ENCODE data around the gene CALY.

Gene CALY

DNA sequence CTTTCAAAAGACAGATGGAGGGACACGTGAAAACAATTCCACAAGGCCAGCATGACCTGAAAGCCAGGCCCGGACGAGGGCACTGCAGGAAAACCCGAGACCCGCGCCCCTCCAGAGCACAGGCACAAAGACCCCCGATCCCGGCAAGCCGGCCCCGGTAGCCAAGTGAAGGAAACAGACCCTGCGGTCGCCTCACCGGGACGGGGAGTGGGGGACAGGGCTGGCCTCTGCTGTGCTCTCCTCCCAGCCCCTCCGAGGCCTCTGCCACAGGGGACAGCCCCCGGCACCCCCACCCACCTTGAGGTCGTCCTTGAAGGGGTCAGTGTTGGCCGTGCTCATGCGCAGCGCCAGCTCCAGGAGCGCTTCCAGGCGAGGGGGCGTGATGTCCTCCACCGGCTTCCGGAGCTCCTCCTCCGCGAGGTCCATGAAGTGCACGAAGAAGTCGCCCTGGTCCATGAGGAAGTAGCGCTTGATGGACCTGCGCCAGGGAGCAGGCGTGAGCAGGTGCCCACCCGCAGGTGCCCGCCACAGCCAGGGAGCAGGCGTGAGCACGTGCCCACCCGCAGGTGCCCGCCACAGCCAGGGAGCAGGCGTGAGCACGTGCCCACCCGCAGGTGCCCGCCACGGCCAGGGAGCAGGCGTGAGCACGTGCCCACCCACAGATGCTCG lies 48.7 kb downstream of the CALY start:
- DNase-seq (ENCODE audit: low read depth): no peak

DNA sequence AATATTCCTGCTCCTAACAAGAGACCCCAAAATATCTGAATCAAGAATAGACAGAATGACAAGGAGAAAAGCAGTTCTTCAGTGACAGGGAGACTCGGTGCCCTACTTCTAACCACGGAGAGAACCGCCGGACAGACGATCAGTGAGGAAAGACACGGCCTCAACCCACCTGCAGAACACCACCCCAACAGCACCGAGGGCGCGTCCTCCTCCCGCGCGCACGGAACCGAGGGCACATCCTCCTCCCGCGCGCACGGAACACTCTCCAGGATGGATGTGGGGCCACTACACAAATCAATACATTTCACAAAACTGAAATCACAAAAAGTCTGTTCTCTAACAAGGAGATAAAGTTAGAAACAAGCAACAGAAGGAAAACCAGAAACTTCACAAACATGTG lies 50.3 kb downstream of the CALY start:
- DNase-seq (ENCODE audit: low read depth): no peak

GRCh38 chr10:133285217-133285616 lies 51.5 kb downstream of the CALY start:
- DNase-seq (ENCODE audit: low read depth): no peak

GRCh38 chr10:133283931-133284330 lies 52.8 kb downstream of the CALY start:
- no peak for DNase-seq (ENCODE audit: low read depth)

DNA sequence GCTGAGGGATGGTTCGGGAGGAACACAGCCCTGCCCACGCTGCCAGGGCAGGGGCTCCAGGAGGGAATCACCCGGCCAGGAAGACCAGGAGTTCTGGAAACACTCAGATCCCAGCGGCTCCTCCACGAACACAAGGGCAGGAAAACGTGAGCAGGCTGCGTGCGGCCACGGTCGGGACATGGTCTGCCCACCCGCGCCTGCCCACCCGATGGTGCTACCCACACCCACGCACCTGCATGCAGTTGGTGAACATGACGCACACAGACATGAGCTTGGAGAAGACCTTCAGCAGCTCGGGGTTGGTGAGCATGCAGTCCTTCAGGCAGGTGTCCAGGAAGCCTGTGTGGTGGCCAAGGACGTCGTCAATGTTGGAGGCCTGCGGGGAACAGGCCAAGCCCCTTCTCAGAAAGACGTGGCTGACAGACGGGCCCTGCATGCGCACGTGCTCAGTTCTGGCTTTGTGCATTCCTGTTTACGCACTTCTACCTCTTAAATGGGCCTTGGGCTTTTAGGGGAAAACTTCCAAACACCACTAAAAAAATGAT lies 53.8 kb downstream of the CALY start:
- DNase-seq (ENCODE audit: low read depth): no peak

- no peak for DNase-seq (ENCODE audit: low read depth)
Observed at GRCh38 chr10:133281628-133282372, 54.9 kb downstream of the CALY start.

- no peak for DNase-seq (ENCODE audit: low read depth)
Observed at GRCh38 chr10:133281084-133281483, 55.6 kb downstream of the CALY start.

- DNase-seq (ENCODE audit: low read depth): no peak
Observed at GRCh38 chr10:133280391-133281059, 56.2 kb downstream of the CALY start.

DNA sequence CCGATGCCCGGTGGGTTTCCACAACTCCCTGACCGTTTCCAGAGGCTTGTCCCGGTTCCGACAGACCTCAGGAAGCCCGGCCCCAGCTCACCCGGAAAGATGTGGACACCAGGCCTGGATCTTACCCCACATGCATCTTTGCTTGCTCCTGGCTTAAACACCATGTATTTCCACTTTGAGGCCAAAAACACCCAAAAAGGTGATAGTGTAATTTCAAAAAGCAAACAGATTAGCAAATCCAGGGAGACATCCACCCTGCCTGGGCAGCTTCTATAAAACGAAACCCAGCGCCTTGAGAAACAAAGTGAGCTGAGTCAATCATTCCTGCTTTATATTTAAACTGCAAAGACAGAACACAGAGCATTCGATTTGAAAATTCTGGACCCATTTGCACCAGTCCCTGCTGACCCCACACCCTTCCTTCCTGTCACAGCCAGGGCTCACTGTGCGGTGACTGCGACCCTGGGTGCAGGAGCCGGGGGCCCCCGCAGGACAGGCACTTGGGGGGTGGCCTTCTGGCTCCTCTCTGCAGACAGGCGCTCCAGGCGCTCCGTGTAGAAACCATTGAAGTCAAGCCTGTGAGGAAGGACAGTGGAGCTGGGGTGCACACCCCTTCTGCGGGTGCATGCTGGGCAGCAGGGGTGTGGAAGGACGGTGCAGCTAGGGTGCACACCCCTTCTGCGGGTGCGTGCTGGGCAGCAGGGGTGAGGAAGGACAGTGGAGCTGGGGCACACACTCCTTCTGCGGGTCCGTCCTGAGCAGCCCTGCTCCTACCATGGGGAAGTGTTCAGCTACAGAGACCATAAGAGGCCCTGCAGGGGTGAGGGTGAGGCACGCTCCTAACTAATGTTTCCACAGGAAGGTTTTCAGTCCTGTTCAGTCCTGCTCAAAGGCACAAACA lies 57.1 kb downstream of the CALY start:
- DNase-seq (ENCODE audit: low read depth): no peak

DNA sequence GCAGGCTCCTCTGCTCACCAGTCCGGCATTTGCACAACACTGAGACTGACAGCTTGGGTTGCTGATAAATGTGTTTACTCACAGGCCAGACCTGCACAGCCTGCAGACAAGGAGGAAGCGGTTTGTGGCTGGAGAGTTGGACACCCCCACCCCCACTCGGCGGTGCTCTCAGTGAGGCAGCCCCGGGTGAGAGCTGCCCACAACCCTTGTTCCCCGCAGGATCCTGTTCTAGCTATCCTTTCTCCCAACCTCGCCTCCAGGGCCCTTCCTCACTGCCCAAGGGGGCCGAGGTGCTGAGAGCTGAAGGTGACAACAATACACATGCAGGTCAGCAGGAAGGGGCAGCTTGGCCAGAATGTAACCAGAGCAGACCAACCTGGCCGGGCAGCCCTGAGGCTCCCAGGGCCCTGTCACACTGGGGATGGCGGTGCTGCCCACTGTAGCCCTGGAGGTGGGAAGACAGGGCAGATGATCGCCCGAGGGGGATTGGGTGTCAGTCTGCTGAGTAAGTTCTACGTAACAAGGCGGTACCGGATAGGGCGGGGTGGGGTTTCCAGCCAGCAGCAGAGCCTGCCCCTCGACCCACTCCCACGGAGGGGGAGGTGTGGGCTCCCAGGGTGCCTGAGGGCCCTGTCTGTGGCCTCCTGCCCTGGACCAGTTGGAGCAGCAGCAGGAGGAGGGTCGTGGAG lies 58.0 kb downstream of the CALY start:
- DNase-seq (ENCODE audit: low read depth): peak; percentile 66

DNA sequence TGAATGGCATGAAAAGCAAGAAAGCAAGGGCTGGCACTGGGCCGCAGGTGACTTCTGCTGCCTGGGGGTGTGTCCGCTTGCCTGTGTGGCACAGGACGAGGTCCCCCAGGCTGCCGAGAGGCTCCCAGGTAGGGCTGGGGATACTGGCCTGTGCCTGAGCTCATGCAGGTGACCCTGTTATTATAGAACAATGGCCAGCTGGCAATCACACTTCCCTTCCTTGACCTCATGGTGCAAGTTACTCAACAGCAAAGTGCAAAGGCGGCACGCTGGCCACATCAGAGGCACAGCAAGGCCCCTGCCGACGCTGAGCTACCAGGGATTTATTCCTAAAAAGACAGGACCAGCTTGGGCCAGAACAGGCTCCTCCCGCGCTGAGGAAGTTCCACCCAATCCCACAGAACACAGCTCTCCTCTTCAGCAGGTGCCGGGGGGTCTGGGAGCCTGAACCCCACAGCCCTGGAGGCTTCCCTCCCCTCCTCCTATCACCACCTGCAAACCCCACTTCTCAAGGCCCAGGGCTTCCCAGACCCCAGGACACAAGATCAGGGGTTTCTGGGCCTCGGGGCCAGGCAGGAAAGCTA lies 58.6 kb downstream of the CALY start:
- DNase-seq (ENCODE audit: low read depth): no peak

DNA sequence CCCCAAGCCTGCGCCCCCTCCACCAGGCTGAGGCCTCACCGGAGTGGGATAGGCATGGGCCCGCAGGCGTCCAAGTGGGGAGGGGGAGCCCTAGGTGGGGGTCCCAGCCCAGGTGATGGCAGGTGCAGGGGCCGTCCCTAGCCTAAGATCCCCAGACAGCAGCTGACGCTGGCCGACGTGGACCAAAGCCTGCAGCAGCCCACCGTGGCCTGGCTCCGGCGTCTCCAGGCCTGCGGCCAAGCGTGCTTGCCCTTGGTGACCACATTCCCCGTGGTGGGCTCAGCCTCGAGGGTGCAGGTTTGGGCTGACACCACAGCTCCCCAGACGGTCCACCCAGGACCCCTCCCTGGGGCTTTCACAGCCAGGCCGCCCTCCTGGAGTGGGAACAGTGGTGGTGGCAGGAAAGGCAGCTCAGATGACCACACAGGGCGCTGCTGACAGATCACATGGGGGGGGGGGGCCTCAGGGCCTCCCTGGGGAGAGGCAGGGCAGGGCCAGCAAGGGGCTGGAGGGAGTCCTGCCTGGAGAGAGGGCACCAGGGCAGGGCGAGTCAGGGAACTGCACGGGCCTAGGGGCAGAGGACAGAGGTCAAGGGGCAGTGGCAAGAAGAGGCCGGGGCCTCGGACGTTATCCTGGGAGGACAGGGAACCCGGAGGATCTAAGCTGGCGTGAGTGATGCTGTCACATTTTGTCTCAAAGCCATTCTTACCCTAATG lies 59.3 kb downstream of the CALY start:
- no peak for DNase-seq (ENCODE audit: low read depth)

- peak; percentile 31 for DNase-seq (ENCODE audit: low read depth)
Observed at GRCh38 chr10:133276435-133277201, 60.1 kb downstream of the CALY start, which contains the start of gene ADAM8. ADAM8 (minus strand) TSS chr10:133276868; CDS start chr10:133276817, 51 bp downstream.

GRCh38 chr10:133276100-133276434 lies 60.6 kb downstream of the CALY start:
- no peak for DNase-seq (ENCODE audit: low read depth)

DNA sequence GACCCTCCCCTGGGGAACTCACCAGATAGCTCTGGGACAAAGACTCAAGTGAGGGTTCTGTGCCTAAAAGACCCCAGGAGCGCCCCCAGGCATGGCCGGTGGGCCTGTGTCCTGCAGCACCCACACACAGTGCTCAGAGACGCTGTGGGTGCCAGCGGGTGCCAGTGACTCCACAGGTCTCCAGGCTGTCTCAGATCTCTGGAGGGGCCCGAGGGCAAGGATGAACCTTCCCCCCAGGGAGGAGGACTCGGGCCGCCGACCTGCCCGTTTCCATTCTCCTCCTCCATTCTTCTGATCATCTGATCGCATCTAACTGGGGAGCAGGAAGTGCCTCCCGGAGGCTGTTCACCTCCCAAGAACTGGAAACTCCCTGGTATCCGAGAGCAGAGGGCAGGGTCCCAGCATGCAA lies 61.0 kb downstream of the CALY start:
- DNase-seq (ENCODE audit: low read depth): no peak

DNA sequence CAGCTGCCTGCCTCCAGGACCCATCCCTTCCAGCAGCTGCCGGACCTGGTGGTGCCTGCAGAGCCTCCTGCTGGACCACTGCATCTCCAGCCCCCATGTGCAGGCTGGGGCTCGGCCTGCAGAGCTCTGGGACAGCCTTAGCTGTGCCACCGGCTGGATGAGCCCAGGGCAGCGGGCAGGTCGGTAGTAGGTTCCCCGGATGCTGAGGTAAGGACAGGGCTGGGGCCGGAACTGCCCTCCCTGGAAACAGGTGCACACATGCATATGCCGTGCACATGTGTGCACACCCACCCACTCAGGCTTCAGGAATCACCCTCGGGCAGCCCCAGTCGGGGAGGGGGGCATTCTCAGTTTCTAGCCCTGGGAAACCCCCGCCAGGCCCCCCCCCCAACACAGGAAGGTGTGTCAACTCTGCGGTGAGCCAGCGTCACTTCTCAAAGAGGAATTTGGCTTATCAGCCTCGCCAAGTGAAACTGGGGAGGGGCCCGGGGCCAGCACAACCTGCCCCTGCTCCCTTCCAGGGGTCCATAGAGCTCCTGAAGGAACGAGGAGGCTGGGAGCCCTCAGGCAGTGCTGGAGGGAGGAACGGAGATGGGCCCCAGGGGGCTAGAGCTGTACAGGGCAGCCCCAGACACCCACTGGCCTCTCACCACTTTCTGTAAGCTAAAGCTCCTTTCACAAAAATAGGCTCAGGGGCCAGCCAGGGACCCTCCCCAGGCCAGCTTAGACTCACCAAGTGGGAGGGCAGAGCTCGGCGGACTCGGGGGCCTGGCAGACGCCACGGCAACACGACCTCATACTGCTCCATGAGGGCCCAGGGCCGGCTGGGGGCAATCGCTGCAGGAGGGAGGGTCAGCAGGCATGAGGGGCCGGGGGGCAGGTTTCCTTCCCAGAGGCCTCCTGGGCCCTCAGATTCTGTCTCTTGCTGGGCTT lies 61.7 kb downstream of the CALY start:
- DNase-seq (ENCODE audit: low read depth): no peak
